Neutrophil (primary cell): Measurements from ENCODE around the gene PASK.
"Not testable (repeated sequence)": the region's sequence is repeated elsewhere in the genome, so short reads cannot be mapped to it uniquely, and the experiment has no call there.

Experiments
- H3K27ac ChIP-seq: fragments of 200-600 bp; sonication (generic); 2 replicates; pipeline ENCODE4 v1.5.1; 2016; ENCODE audit warnings: mild to moderate bottlenecking, moderate library complexity
- H3K27me3 ChIP-seq: fragments of 200-600 bp; sonication (generic); 2 replicates; pipeline ENCODE4 v1.6.0; 2016; ENCODE audit warnings: mild to moderate bottlenecking
- H3K36me3 ChIP-seq: fragments of 200-600 bp; sonication (generic); 2 replicates; pipeline ENCODE4 v1.5.1; 2017
- H3K4me1 ChIP-seq, 2 experiments: fragments of 200-600 bp in 1 of 2; sonication (generic) in 1 of 2; 1 replicate in 1 of 2; 2 replicates in 1 of 2; pipeline versions ENCODE4 v1.5.1 to v1.6.1; 2013 to 2016; ENCODE audit warnings: low read depth in 1 of 2, low read length in 1 of 2, mild to moderate bottlenecking in 1 of 2, moderate library complexity in 1 of 2; ENCODE audit not compliant: control insufficient read depth in 1 of 2, insufficient read depth in 1 of 2
- H3K4me3 ChIP-seq, 2 experiments: fragments of 200-600 bp in 1 of 2; sonication (generic) in 1 of 2; 1 replicate in 1 of 2; 2 replicates in 1 of 2; pipeline ENCODE4 v1.5.1; 2013 to 2016; ENCODE audit warnings: low read depth in 1 of 2, low read length in 1 of 2, mild to moderate bottlenecking in 1 of 2, moderate library complexity in 1 of 2
- H3K9me3 ChIP-seq: fragments of 200-600 bp; sonication (generic); 2 replicates; pipeline ENCODE4 v1.5.1; 2016
- CTCF ChIP-seq: fragments of 200-600 bp; sonication (generic); IDR thresholded peaks from 2 replicates; pipeline ENCODE4 v1.5.1; 2016; ENCODE audit warnings: antibody characterized with exemption

The PASK gene

GRCh38 chr2:241148891-241149674, at the start of gene PASK:
PASK (minus strand) TSS chr2:241149472; CDS start chr2:241143032, 6,440 bp downstream.
- Histone ChIP-seq H3K36me3 (peaks cover 11% of the 10 kb centered on the region), H3K4me1 (peaks cover 17 to 19% of the 10 kb centered on the region in 2 experiments), H3K4me3 (peak within 1 kb of the TSS; percentile 75 to 94), H3K27me3 (peaks cover 11% of the 10 kb centered on the region), H3K27ac (peak within 1 kb of the TSS; percentile 62), H3K9me3 (no peaks in the 10 kb centered on the region)
- TF ChIP-seq CTCF, result peak; percentile 12

GRCh38 chr2:241198381-241199279, 49.4 kb upstream of the PASK start:
- peaks cover 13 to 20% of the 10 kb centered on the region in 2 experiments for H3K4me1 ChIP-seq
- TF ChIP-seq CTCF, result no peak
- H3K27ac ChIP-seq, result no peak overlapping the region
- H3K27me3 ChIP-seq, result no peaks in the 10 kb centered on the region
- no peaks in the 10 kb centered on the region for H3K9me3 ChIP-seq
- H3K36me3 ChIP-seq, result no peaks in the 10 kb centered on the region
- H3K4me3 ChIP-seq, result no peak overlapping the region

- Histone ChIP-seq H3K27ac (no peak overlapping the region), H3K36me3 (no peaks in the 10 kb centered on the region), H3K4me1 (peaks cover 13 to 20% of the 10 kb centered on the region in 2 experiments), H3K9me3 (no peaks in the 10 kb centered on the region), H3K27me3 (no peaks in the 10 kb centered on the region), H3K4me3 (no peak overlapping the region)
- no peak for TF ChIP-seq CTCF
Measured at GRCh38 chr2:241197947-241198346, 48.7 kb upstream of the PASK start.

GRCh38 chr2:241197246-241197645, 48.0 kb upstream of the PASK start:
- not testable (repeated sequence) for H3K4me3 ChIP-seq, H3K27me3 ChIP-seq, H3K36me3 ChIP-seq, H3K27ac ChIP-seq, H3K9me3 ChIP-seq
- peaks cover 13 to 20% of the 10 kb centered on the region in 2 experiments for H3K4me1 ChIP-seq

GRCh38 chr2:241195506-241196130, 46.3 kb upstream of the PASK start:
- Histone ChIP-seq H3K4me3 (no peak overlapping the region), H3K4me1 (peaks cover 7 to 10% of the 10 kb centered on the region in 2 experiments), H3K27ac (no peak overlapping the region), H3K27me3 (no peaks in the 10 kb centered on the region), H3K9me3 (no peaks in the 10 kb centered on the region), H3K36me3 (no peaks in the 10 kb centered on the region)
- no peak for TF ChIP-seq CTCF
